Measurements from ENCODE around the gene KIR3DL1.
"Not testable (repeated sequence)": the region's sequence is repeated elsewhere in the genome, so short reads cannot be mapped to it uniquely, and the experiment has no call there.

DNA sequence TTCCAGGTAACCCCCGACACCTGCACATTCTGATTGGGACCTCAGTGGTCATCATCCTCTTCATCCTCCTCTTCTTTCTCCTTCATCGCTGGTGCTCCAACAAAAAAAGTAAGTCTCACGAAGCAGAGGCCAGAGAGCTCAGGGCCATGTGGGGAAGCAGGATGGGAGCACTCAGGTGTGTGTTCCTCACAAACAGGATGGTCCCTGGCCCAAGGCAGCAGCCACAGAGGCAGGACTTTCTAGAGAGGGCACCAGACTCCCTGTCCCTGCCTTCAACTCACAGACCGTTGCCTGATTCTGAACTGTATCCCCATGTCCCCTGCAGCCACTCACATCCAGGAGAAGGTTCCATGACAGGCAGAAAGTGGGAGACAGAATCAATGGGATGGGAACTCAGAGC lies 33.4 kb upstream of the KIR3DL1 start:
- TF ChIP-seq, protein P1, sequence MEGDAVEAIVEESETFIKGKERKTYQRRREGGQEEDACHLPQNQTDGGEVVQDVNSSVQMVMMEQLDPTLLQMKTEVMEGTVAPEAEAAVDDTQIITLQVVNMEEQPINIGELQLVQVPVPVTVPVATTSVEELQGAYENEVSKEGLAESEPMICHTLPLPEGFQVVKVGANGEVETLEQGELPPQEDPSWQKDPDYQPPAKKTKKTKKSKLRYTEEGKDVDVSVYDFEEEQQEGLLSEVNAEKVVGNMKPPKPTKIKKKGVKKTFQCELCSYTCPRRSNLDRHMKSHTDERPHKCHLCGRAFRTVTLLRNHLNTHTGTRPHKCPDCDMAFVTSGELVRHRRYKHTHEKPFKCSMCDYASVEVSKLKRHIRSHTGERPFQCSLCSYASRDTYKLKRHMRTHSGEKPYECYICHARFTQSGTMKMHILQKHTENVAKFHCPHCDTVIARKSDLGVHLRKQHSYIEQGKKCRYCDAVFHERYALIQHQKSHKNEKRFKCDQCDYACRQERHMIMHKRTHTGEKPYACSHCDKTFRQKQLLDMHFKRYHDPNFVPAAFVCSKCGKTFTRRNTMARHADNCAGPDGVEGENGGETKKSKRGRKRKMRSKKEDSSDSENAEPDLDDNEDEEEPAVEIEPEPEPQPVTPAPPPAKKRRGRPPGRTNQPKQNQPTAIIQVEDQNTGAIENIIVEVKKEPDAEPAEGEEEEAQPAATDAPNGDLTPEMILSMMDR (IDR thresholded peaks at IDR 0.05), result not testable (repeated sequence)
- TF ChIP-seq EZH2, EZH2phosphoT487 (IDR thresholded peaks at IDR 0.05): not testable (repeated sequence)
